Astrocyte of the spinal cord (primary cell): Measurements from ENCODE around the gene GRAMD2B.

Source experiments
- DNase-seq: peaks from one replicate; pipeline ENCODE4 v3.0.0; 2011; ENCODE audit warnings: low read depth, low spot score
- H3K4me3 ChIP-seq: 2 replicates; pipeline ENCODE4 v1.5.1; 2011; ENCODE audit warnings: low read depth, mild to moderate bottlenecking, low read length, moderate library complexity
- CTCF ChIP-seq: IDR thresholded peaks from 2 replicates; pipeline ENCODE4 v1.5.1; 2012; ENCODE audit warnings: low read depth, mild to moderate bottlenecking, low read length, inconsistent platforms
- in situ Hi-C: cut with HindIII; loops from 2 replicates; pipeline ENCODE4 v1.10.0; 2017; ENCODE audit warnings: low sequenced_read_pairs

The GRAMD2B gene

GRCh38 chr5:126410623-126411022, 12.6 kb upstream of the GRAMD2B start:
- H3K4me3 ChIP-seq: no peak overlapping the region
- no peak for TF ChIP-seq CTCF
- in situ Hi-C loops: no loop called here
- no peak for DNase-seq

GRCh38 chr5:126413856-126414255, 9.4 kb upstream of the GRAMD2B start:
- TF ChIP-seq CTCF: no peak
- DNase-seq: no peak
- H3K4me3 ChIP-seq: no peak overlapping the region
- in situ Hi-C loops: no loop called here

GRCh38 chr5:126414874-126415502, 8.2 kb upstream of the GRAMD2B start:
- no peak for TF ChIP-seq CTCF

GRCh38 chr5:126415789-126416188, 7.4 kb upstream of the GRAMD2B start:
- no peak overlapping the region for H3K4me3 ChIP-seq
- in situ Hi-C loops: no loop called here
- no peak for DNase-seq
- no peak for TF ChIP-seq CTCF

More at GRCh38 chr5:126414874-126415502, 8.2 kb upstream of the GRAMD2B start:
- DNase-seq: peak; percentile 73
- H3K4me3 ChIP-seq: no peak overlapping the region
- in situ Hi-C loops: no loop called here

GRCh38 chr5:126416266-126416925, 6.8 kb upstream of the GRAMD2B start:
- H3K4me3 ChIP-seq: no peak overlapping the region
- no peak for TF ChIP-seq CTCF
- in situ Hi-C loops: no loop called here
- DNase-seq: no peak

GRCh38 chr5:126417178-126417577, 6.0 kb upstream of the GRAMD2B start:
- H3K4me3 ChIP-seq: no peak overlapping the region
- DNase-seq: no peak
- in situ Hi-C loops: no loop called here
- no peak for TF ChIP-seq CTCF
